Fibroblast of skin of right biceps (primary cell): ENCODE results near the gene LMO3.
"Not testable (repeated sequence)": the region's sequence is repeated elsewhere in the genome, so short reads cannot be mapped to it uniquely, and the experiment has no call there.

Experiments used
- DNase-seq: peaks from one replicate; pipeline ENCODE4 v3.0.0-alpha.2; 2013

LMO3 gene

DNA sequence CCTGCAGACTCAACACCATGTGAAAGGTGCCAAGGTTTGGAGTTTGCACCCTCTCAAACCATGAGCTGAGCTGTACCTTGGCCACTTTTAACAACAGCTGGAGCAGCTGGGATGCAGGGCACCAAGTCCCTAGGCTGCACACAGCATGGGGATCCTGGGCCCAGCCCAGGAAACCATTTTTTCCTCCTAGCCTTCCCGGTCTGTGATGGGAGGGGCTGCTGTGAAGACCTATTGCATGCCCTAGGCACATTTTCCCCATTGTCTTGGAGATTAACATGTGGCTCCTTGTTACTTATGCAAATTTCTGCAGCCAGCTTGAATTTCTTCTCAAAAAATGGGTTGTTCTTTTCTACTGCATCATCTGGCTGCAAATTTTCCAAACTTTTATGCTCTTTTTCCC lies 68.3 kb downstream of the LMO3 start:
- DNase-seq, result not testable (repeated sequence)

DNA sequence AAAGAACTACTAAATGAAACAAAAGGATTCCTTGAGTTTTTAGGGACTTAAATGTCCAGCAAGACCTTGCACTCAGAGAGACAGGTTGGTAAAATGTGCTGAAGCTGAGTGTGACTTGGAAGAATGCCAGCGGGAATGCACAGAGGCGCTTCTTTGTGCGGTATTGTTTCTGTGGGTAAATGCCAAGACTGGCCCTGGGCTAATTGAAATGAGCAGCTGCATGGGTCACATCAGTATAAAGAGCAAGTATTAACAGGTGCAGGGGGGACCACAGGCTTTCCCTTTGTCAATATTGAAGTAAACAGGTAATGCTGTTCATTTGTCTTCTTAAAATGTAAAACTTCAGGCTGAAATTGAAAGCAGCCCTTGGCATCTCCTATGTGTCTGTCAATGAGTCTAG lies 74.3 kb downstream of the LMO3 start:
- DNase-seq, result no peak

DNA sequence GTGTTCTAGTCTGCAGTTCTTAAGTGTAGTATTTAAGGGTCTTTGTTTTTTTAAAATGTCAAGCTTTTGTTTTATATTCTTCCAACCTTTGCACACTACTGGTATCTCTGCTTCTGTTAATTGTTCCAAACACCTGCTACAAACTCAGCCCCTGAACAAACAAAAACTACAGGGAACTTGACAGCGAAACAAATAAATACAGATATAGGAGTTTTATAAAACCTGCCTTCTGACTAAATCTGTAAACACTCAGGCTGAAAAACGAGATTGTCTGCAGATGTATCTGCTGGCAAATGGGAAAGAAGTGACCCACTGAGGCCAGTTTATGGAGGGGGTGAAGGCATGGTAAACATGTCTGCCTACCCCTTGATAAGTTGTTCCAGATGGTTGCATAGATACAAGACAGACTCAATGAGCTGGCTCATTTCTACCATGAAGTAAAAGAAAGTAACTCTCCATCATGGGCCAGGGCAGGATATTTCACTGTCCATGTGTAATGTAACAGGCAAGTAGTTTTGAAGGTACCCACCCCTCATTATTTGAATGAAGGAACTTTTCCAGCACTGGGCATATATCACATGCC lies 75.6 kb downstream of the LMO3 start:
- no peak for DNase-seq

DNA sequence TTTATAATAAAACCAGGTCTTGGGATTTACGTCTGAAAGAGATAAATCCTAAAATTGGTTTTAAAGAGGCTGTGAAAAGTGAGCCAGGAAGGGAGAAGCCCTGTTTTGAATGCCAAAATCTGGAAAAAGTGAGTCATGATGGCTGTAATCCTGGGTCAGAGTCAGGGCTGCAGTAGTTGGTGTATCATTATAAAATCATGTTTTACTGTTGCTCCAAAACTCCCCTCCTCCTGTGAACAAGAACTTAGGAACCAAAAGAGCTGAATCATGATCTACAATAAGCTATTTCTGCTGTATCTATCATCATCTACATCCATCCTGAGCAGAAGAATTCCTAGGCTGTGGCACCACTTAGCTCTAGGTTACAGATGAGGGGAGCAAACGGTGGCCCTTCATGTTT lies 79.3 kb downstream of the LMO3 start:
- DNase-seq, result peak; percentile 75

DNA sequence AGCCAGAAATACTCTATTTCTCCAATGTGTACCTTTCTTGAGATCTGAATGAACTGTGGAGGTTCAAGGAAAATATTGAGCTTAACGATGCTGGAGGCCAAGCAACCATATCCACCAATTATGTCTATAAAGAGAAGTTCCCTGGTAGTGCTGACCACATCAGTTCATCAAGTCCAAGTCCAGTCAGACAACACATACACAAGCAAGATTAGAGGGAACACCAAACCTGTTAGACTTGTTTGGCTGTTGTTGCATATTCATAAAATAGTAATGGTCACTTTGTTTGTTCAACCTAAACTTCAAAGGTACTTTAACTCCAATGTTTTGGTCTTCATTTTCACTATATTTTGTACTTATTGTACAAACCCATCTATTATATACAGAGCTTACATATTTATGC lies 81.6 kb downstream of the LMO3 start:
- no peak for DNase-seq

DNA sequence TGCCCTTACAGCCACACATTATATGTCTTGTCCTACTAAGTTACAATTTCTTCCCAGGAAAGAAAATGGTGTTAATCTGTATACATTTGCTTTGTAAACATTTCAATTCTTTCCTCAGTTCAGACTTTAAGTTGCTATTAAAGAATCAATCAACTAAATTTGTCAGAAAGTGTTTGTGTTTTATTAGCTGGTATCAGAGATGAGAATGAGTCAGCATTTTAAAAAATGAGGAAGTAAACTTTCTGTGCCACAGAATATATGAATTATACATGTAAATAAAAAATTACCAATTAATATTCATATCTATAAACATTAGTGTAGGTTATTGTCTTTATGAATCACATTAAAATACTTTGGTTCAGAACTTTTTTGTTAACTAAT lies 82.0 kb downstream of the LMO3 start:
- no peak for DNase-seq

DNA sequence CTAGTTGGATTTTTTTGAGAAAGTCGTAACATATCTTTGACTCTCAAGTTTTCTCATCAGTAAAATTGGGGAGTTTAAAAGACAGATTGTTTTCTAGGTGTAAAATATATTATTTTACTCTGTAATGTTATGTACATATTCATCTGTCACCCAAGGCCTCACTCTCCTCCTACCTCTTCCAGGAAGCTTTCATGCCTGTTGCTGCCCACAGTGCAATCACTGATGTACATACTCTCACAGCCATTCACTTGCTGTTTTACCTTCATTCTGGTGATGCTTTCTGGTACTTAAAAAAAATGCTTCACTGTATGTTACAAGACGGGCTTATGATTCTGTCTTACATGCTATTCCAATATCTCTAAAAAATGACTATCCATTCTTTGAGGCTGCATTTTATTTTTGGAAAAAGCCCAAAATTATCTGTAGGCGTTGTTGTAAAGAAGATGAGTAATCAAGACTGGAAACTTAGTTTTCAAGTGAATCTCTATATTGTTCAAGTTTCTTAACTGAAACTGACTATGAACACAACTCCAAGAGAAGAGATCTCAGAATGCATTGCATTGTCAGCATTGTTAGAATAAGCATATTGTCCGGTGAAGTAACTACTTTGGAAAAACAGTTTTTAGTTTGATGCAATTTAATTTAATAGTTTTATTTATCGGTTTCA lies 82.5 kb downstream of the LMO3 start:
- no peak for DNase-seq

DNA sequence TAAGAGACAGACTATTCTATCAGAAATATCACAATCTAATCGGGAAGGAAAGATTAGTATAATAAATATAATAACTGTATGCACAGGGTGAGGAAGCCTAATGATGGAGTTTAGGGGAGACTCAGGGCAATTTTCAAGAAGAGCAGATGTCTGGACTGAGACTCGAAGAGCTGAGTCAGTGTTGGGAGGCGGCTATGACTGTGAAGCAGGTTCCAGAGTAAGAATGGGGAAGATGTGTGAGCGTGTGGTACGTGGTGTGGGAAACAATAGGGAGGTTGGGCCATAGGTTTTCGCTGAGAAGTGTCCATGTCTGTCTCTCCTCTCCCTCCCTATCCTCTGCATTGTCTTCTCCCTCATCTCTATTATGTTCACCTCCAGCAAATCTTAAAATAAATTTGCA lies 85.6 kb downstream of the LMO3 start:
- no peak for DNase-seq

DNA sequence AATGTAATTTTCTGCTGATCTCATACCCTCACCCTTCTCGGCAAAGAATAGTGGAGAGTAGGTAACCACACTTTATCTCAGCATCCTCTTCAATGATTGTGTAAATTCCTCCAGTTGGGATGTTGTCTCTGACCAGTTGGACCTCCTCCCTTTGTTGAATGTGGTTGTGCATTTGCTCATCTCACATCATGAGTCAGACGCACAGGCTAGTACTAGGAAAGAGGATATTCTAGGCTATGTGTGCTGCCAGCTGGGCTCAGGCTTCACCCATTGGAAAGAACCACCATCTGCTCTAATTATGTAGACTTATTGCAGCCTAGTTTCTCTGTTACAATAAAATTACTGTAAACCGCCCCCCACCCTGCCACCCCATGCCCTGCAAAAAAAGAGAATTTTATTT lies 90.3 kb downstream of the LMO3 start:
- DNase-seq, result peak; percentile 17

DNA sequence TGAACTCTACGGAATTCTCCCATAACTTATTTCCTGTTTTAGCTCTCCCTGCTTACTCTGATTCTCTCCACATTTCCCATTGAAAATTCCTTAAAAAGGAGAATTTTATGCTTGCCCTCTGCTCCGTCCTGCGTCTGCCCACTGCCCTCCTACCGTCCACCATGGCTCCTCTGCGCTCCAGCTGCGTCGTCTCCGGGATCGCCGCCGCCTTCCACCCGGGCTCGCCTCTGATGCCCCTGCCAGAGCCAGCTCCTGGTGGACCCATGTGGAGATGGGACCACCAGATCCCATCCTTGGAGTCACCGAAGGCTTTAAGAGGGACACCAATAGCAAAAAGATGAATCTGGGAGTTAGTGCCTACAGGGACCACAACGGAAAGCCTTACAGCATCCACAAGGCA lies 92.7 kb downstream of the LMO3 start:
- no peak for DNase-seq

DNA sequence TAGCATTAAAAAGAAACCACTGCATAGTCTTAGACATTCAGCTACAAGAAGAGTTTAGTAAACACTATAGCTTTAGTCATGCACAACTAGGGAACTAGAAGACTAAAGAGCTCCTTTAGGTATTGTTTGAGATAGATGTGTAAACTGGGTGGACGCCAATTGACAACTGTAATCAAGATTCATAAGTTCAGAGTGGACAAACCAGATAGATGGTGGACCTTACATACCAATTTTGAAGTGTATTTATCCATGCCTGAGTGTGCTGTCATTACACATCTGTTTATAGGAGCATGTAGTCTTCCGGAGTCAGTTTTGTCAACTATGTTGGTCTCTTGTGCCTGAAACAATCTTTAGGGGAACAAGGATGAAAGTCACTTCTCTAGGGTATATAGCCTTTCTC lies 96.6 kb downstream of the LMO3 start:
- DNase-seq, result no peak

DNA sequence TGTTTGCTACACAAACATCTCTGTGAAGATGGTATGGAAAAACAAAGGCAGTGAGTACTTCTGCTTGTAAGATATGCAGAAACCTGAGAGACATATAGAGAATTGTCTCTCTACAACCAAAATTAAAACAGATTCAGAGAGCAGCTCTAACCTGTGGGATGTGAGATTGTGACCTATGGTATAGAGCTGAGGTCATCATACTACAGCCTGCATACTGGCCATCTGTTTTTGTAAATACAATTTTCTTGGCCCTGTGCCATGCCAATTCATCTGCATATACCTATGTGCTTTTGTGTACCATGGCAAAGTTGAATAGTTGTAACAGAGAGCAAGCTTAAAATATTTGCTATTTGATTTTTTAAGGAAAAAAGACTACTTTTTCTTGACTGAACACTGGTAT lies 99.6 kb downstream of the LMO3 start:
- DNase-seq, result no peak

DNA sequence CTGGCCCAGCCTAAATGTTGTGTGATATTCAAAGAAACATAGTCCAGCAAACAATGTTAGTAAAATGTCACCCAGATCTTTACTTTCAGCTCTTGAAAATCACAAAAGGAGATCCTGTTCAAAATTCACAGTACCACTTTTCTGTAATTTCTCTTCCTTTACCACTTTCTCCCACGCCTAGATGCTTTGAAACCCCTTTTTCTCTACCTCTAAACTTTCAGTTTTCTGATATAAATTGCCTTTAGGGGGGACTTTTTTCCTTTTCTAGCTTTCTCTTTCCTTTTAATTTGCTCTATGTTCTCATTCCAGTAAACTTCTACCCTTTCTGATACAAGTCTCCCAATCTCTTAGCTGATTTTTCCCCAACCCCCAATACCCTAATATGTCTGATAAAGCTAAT lies 101.8 kb downstream of the LMO3 start:
- no peak for DNase-seq

DNA sequence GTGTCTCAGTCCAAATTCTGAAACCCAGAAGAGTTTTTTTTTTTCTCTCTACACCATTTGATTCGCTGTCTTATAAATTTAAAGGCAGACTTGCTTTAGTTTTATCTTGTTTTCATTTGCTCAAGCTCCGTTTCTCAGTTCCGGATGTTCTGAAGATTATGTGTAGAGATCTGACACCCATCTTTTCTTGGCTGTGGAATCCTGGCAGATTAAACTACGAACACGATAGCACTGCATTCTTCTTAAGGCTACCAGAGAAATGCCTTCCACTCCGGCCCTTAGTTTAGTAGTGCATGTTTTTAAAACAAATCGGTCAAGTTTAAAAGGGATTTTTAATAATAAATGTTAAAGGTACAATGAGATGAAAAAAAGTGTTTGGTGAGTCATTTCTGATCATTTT lies 106.4 kb downstream of the LMO3 start:
- no peak for DNase-seq
